Measurements from ENCODE around the gene DOCK1.

GRCh38 chr10:127254276-127254675, 349.0 kb downstream of the DOCK1 start:
- TF ChIP-seq POLR2A (IDR thresholded peaks at IDR 0.05) (no peak), CTCF (IDR thresholded peaks at IDR 0.05) (no peak), POLR2AphosphoS5 (IDR thresholded peaks at IDR 0.05) (no peak)
